ENCODE measurements around the gene VTCN1.
A peak's percentile ranks its signal among the peaks of the same experiment; 100 is the strongest.

Gene VTCN1

GRCh38 chr1:117181630-117182041 is 29.1 kb downstream of the VTCN1 start:
- Histone ChIP-seq H3K9ac (ENCODE audit: low read length) (no peak overlapping the region), H3K14ac (ENCODE audit: low read length) (peak overlapping the region; percentile 27), H4K91ac (ENCODE audit: low read depth, low read length) (peak overlapping the region; percentile 36), H3K36me3 (ENCODE audit: control insufficient read depth in 1 of 2, insufficient read depth in 2 of 2, low read length in 2 of 2) (peaks cover 0 to 2% of the 10 kb centered on the region in 2 experiments), H3K27me3 (ENCODE audit: insufficient read depth, low read length) (no peaks in the 10 kb centered on the region), H3K4me1 (ENCODE audit: control insufficient read depth in 1 of 2, insufficient read depth in 2 of 2, low read length in 2 of 2) (peaks cover 23 to 36% of the 10 kb centered on the region in 2 experiments), H3K79me2 (ENCODE audit: control insufficient read depth, insufficient read depth, low read length, poor library complexity) (peaks cover 6% of the 10 kb centered on the region), H3K23ac (ENCODE audit: low read length) (peak overlapping the region; percentile 31), H3K79me1 (ENCODE audit: low read length) (peaks cover 16% of the 10 kb centered on the region), H3K27ac (ENCODE audit: low read depth, low read length) (peak overlapping the region; percentile 56), H3K9me3 (ENCODE audit: insufficient read depth, low read depth, low read length) (no peaks in the 10 kb centered on the region), H2BK120ac (ENCODE audit: insufficient read depth, low read length, poor library complexity) (peak overlapping the region; percentile 26), H4K8ac (ENCODE audit: low read depth, low read length) (no peak overlapping the region), H3K18ac (ENCODE audit: low read length) (peak overlapping the region; percentile 22), H3K4me3 (ENCODE audit: low read depth, low read length) (no peak overlapping the region), H3K4ac (ENCODE audit: low read depth, low read length) (no peak overlapping the region), H2AFZ (ENCODE audit: insufficient read depth, low read length, poor library complexity) (no peak overlapping the region), H2BK5ac (ENCODE audit: low read depth, low read length, poor library complexity) (peak overlapping the region; percentile 15), H4K12ac (ENCODE audit: low read depth, low read length) (no peak overlapping the region), H2BK12ac (ENCODE audit: low read length) (no peak overlapping the region), H3K4me2 (ENCODE audit: low read length) (no peak overlapping the region), H2AK5ac (ENCODE audit: low read length) (no peak overlapping the region)
- DNase-seq: peak; percentile 82 to 83
- WGBS (ENCODE audit: extremely low coverage, insufficient coverage, insufficient read length): no CpG with 5 or more reads among the region's 5 CpGs

GRCh38 chr1:117180147-117180967 is 30.4 kb downstream of the VTCN1 start:
- peak overlapping the region; percentile 2 for H3K18ac ChIP-seq (ENCODE audit: low read length)
- peak overlapping the region; percentile 6 for H2BK120ac ChIP-seq (ENCODE audit: insufficient read depth, low read length, poor library complexity)
- peak overlapping the region; percentile 16 for H3K14ac ChIP-seq (ENCODE audit: low read length)
- DNase-seq: no peak
- no peak overlapping the region for H4K12ac ChIP-seq (ENCODE audit: low read depth, low read length)
- H3K4ac ChIP-seq (ENCODE audit: low read depth, low read length): peak overlapping the region; percentile 16
- no peaks in the 10 kb centered on the region for H3K27me3 ChIP-seq (ENCODE audit: insufficient read depth, low read length)
- H2AFZ ChIP-seq (ENCODE audit: insufficient read depth, low read length, poor library complexity): no peak overlapping the region
- H3K23ac ChIP-seq (ENCODE audit: low read length): no peak overlapping the region
- H3K4me3 ChIP-seq (ENCODE audit: low read depth, low read length): no peak overlapping the region
- H4K91ac ChIP-seq (ENCODE audit: low read depth, low read length): peak overlapping the region; percentile 22
- H4K8ac ChIP-seq (ENCODE audit: low read depth, low read length): no peak overlapping the region
- no peak overlapping the region for H3K9ac ChIP-seq (ENCODE audit: low read length)
- no peaks in the 10 kb centered on the region for H3K9me3 ChIP-seq (ENCODE audit: insufficient read depth, low read depth, low read length)
- peak overlapping the region; percentile 21 for H3K27ac ChIP-seq (ENCODE audit: low read depth, low read length)
- peaks cover 6% of the 10 kb centered on the region for H3K79me2 ChIP-seq (ENCODE audit: control insufficient read depth, insufficient read depth, low read length, poor library complexity)
- peak overlapping the region; percentile 17 for H2AK5ac ChIP-seq (ENCODE audit: low read length)
- peaks cover 16% of the 10 kb centered on the region for H3K79me1 ChIP-seq (ENCODE audit: low read length)
- H3K36me3 ChIP-seq (ENCODE audit: control insufficient read depth in 1 of 2, insufficient read depth in 2 of 2, low read length in 2 of 2): peaks cover 0 to 2% of the 10 kb centered on the region in 2 experiments
- H3K4me2 ChIP-seq (ENCODE audit: low read length): no peak overlapping the region
- WGBS (ENCODE audit: extremely low coverage, insufficient coverage, insufficient read length): no CpG with 5 or more reads among the region's 5 CpGs
- H2BK5ac ChIP-seq (ENCODE audit: low read depth, low read length, poor library complexity): no peak overlapping the region
- H3K4me1 ChIP-seq (ENCODE audit: control insufficient read depth in 1 of 2, insufficient read depth in 2 of 2, low read length in 2 of 2): peaks cover 23 to 36% of the 10 kb centered on the region in 2 experiments
- peak overlapping the region; percentile 33 for H2BK12ac ChIP-seq (ENCODE audit: low read length)

GRCh38 chr1:117179471-117179870 is 31.3 kb downstream of the VTCN1 start:
- DNase-seq: no peak
- WGBS (ENCODE audit: extremely low coverage, insufficient coverage, insufficient read length): no CpG with 5 or more reads among the region's 5 CpGs

GRCh38 chr1:117178756-117179155 is 32.0 kb downstream of the VTCN1 start:
- Histone ChIP-seq H3K18ac (ENCODE audit: low read length) (peak overlapping the region; percentile 85), H2AFZ (ENCODE audit: insufficient read depth, low read length, poor library complexity) (peak overlapping the region; percentile 24), H3K27me3 (ENCODE audit: insufficient read depth, low read length) (no peaks in the 10 kb centered on the region), H3K14ac (ENCODE audit: low read length) (peak overlapping the region; percentile 59), H4K8ac (ENCODE audit: low read depth, low read length) (no peak overlapping the region), H2BK120ac (ENCODE audit: insufficient read depth, low read length, poor library complexity) (no peak overlapping the region), H3K4me2 (ENCODE audit: low read length) (no peak overlapping the region), H3K79me1 (ENCODE audit: low read length) (peaks cover 18% of the 10 kb centered on the region), H4K91ac (ENCODE audit: low read depth, low read length) (peak overlapping the region; percentile 35), H2BK5ac (ENCODE audit: low read depth, low read length, poor library complexity) (peak overlapping the region; percentile 42), H3K9me3 (ENCODE audit: insufficient read depth, low read depth, low read length) (no peaks in the 10 kb centered on the region), H3K9ac (ENCODE audit: low read length) (no peak overlapping the region), H3K4me1 (ENCODE audit: control insufficient read depth in 1 of 2, insufficient read depth in 2 of 2, low read length in 2 of 2) (peaks cover 23 to 39% of the 10 kb centered on the region in 2 experiments), H4K12ac (ENCODE audit: low read depth, low read length) (no peak overlapping the region), H3K36me3 (ENCODE audit: control insufficient read depth in 1 of 2, insufficient read depth in 2 of 2, low read length in 2 of 2) (peaks cover 0 to under 1% of the 10 kb centered on the region in 2 experiments), H3K23ac (ENCODE audit: low read length) (no peak overlapping the region), H3K4me3 (ENCODE audit: low read depth, low read length) (no peak overlapping the region), H3K27ac (ENCODE audit: low read depth, low read length) (peak overlapping the region; percentile 74), H3K79me2 (ENCODE audit: control insufficient read depth, insufficient read depth, low read length, poor library complexity) (peaks cover 4% of the 10 kb centered on the region), H3K4ac (ENCODE audit: low read depth, low read length) (peak overlapping the region; percentile 64), H2BK12ac (ENCODE audit: low read length) (peak overlapping the region; percentile 43), H2AK5ac (ENCODE audit: low read length) (peak overlapping the region; percentile 71)
- no CpG with 5 or more reads among the region's 5 CpGs for WGBS (ENCODE audit: extremely low coverage, insufficient coverage, insufficient read length)
- DNase-seq: no peak

More at GRCh38 chr1:117179471-117179870, 31.3 kb downstream of the VTCN1 start:
- Histone ChIP-seq H2BK120ac (ENCODE audit: insufficient read depth, low read length, poor library complexity) (no peak overlapping the region), H3K4me1 (ENCODE audit: control insufficient read depth in 1 of 2, insufficient read depth in 2 of 2, low read length in 2 of 2) (peaks cover 26 to 39% of the 10 kb centered on the region in 2 experiments), H3K79me2 (ENCODE audit: control insufficient read depth, insufficient read depth, low read length, poor library complexity) (peaks cover 6% of the 10 kb centered on the region), H3K4me3 (ENCODE audit: low read depth, low read length) (no peak overlapping the region), H3K14ac (ENCODE audit: low read length) (no peak overlapping the region), H3K9ac (ENCODE audit: low read length) (no peak overlapping the region), H3K79me1 (ENCODE audit: low read length) (peaks cover 18% of the 10 kb centered on the region), H3K27ac (ENCODE audit: low read depth, low read length) (peak overlapping the region; percentile 74), H2AK5ac (ENCODE audit: low read length) (no peak overlapping the region), H4K12ac (ENCODE audit: low read depth, low read length) (no peak overlapping the region), H2AFZ (ENCODE audit: insufficient read depth, low read length, poor library complexity) (no peak overlapping the region), H3K27me3 (ENCODE audit: insufficient read depth, low read length) (no peaks in the 10 kb centered on the region), H3K9me3 (ENCODE audit: insufficient read depth, low read depth, low read length) (no peaks in the 10 kb centered on the region), H3K18ac (ENCODE audit: low read length) (no peak overlapping the region), H3K4ac (ENCODE audit: low read depth, low read length) (no peak overlapping the region), H3K4me2 (ENCODE audit: low read length) (no peak overlapping the region), H2BK5ac (ENCODE audit: low read depth, low read length, poor library complexity) (no peak overlapping the region), H4K91ac (ENCODE audit: low read depth, low read length) (no peak overlapping the region), H2BK12ac (ENCODE audit: low read length) (no peak overlapping the region), H4K8ac (ENCODE audit: low read depth, low read length) (no peak overlapping the region), H3K36me3 (ENCODE audit: control insufficient read depth in 1 of 2, insufficient read depth in 2 of 2, low read length in 2 of 2) (peaks cover 0 to 2% of the 10 kb centered on the region in 2 experiments), H3K23ac (ENCODE audit: low read length) (no peak overlapping the region)

All from trophoblast cell (in vitro differentiated cells and primary cell).